ENCODE measurements around the gene TMEM247.
A peak's percentile ranks its signal among the peaks of the same experiment; 100 is the strongest.
"Not testable (repeated sequence)": the region's sequence is repeated elsewhere in the genome, so short reads cannot be mapped to it uniquely, and the experiment has no call there.

Gene TMEM247

GRCh38 chr2:46459694-46460093 lies 19.7 kb upstream of the TMEM247 start:
- DNase-seq: no peak

- DNase-seq: no peak
Observed at GRCh38 chr2:46460241-46460921, 19.0 kb upstream of the TMEM247 start.

GRCh38 chr2:46461011-46461674 lies 18.2 kb upstream of the TMEM247 start:
- peak; percentile 76 for DNase-seq

GRCh38 chr2:46461709-46462171 lies 17.6 kb upstream of the TMEM247 start:
- DNase-seq: peak; percentile 26

GRCh38 chr2:46462936-46463335 lies 16.4 kb upstream of the TMEM247 start:
- DNase-seq: no peak

GRCh38 chr2:46469116-46469515 lies 10.2 kb upstream of the TMEM247 start:
- no peak for DNase-seq

GRCh38 chr2:46469700-46470099 lies 9.7 kb upstream of the TMEM247 start:
- DNase-seq: no peak

- peak; percentile 22 for DNase-seq
Observed at GRCh38 chr2:46470114-46470628, 9.2 kb upstream of the TMEM247 start.

- no peak for DNase-seq
Observed at GRCh38 chr2:46471019-46471583, 8.3 kb upstream of the TMEM247 start.

GRCh38 chr2:46471697-46472096 lies 7.7 kb upstream of the TMEM247 start:
- no peak for DNase-seq

GRCh38 chr2:46472165-46472564 lies 7.2 kb upstream of the TMEM247 start:
- DNase-seq: not testable (repeated sequence)

- peak; percentile 42 for DNase-seq
Observed at GRCh38 chr2:46477462-46477861, 1.9 kb upstream of the TMEM247 start.

- no peak for DNase-seq
Observed at GRCh38 chr2:46477925-46478324, 1.4 kb upstream of the TMEM247 start.

- no peak for DNase-seq
Observed at GRCh38 chr2:46480562-46480961, 1.2 kb downstream of the TMEM247 start.

- DNase-seq: no peak
Observed at GRCh38 chr2:46481198-46482193, 2.1 kb downstream of the TMEM247 start.

GRCh38 chr2:46482490-46482889 lies 3.1 kb downstream of the TMEM247 start:
- no peak for DNase-seq

- DNase-seq: no peak
Observed at GRCh38 chr2:46485002-46485401, 5.6 kb downstream of the TMEM247 start.

- no peak for DNase-seq
Observed at GRCh38 chr2:46486436-46486835, 7.1 kb downstream of the TMEM247 start.

- no peak for DNase-seq
Observed at GRCh38 chr2:46487667-46488335, 8.4 kb downstream of the TMEM247 start.

- DNase-seq: no peak
Observed at GRCh38 chr2:46488389-46488788, 9.0 kb downstream of the TMEM247 start.

GRCh38 chr2:46489423-46490174 lies 10.2 kb downstream of the TMEM247 start:
- DNase-seq: no peak

Measured in CD4-positive, alpha-beta T cell treated with Interleukin-17A for 1 hour (primary cell).